GM21515 (cell line): ENCODE measurements around the gene GAB3.

ENCODE experiments used
- ATAC-seq: cut with Tn5 transposase; IDR thresholded peaks from one replicate; pipeline ENCODE4 v1.9.1; 2021; ENCODE audit not compliant: unreplicated experiment

Gene GAB3, protein sequence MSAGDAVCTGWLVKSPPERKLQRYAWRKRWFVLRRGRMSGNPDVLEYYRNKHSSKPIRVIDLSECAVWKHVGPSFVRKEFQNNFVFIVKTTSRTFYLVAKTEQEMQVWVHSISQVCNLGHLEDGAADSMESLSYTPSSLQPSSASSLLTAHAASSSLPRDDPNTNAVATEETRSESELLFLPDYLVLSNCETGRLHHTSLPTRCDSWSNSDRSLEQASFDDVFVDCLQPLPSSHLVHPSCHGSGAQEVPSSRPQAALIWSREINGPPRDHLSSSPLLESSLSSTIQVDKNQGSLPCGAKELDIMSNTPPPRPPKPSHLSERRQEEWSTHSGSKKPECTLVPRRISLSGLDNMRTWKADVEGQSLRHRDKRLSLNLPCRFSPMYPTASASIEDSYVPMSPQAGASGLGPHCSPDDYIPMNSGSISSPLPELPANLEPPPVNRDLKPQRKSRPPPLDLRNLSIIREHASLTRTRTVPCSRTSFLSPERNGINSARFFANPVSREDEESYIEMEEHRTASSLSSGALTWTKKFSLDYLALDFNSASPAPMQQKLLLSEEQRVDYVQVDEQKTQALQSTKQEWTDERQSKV

DNA sequence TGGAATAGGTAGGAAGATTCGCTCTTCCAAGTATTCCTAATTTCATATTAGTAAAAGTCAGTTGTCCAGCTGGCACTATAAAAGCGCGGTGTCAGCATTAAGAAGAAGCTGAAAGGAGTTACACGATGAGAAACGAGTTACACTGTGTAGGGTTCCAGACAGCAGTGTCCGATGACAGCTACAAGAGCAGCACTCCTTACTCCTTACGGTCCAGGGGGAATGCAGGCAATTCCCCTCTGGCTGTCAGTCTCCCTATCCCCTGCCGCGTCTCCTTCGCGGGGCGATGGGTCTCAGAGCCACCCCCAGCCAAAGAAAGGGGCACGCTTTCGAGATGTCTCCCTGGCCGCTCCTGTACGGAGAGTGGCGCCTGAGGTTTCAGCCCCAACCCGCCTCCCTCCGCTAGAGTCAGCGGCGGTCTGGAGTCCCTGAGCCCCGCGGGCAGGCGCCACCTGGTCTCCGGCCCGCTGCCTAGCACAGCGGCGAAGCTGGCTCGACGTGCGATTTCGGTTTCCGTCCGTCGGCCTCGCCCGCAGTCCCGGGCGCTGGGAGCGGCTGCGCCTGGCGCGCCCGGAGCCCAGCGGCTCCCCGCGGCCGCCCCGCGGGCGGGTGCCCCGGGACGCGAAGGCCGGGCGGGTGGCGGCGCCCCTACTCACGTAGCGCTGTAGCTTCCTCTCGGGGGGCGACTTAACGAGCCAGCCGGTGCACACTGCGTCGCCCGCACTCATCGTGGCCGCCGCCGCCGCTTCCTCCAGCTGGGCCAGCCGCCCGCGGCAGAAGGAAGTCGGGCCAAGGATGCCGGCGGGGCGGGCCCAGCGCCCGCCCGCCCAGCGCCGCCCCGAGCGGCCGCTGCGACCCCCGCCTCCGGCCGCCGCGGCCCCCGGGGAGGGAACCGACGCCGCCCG, at the start of gene GAB3:
TSS of gene GAB3 (minus strand) at position 777 of the 902 bp plus-strand sequence. CDS start at position 725, 52 bp downstream.
- peak; percentile 62 for ATAC-seq

DNA sequence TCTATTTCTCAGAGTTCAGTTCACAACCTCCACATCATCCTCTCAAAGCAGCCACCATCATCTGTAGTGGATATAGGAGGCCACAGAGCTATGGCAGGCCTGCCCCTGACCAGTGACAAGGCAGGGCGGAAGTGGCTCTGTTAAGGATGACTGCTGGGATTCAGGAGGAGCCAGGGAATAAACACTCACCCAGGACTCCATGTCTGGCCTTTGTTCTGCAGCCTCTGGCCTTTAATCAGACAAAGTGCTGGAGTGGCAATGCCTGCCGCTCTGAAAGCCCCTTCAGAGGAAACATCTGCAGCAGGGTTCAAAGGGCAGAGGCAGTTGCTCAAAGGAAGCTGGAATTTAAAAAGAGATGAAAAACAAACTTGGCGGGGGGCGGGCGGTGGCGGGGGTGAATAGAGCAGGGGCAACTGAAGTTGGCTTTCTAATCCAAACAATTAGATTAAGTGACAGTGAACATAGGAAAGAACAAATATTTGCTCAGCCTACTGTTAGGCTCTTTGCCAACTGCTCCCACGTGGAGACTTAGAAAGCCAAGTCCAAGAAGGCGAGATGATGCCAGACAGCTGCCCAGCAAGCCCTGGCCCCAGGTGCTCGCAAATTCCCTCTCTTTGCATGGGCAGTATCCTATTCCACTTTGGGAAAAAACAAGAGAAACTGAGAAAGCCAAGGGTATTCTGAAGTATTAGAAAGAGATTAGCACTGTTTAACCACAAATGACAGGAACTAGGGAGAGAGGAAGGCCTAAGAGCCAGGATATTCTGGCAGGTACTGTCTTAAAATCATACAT, 48.9 kb upstream of the GAB3 start:
- ATAC-seq: no peak

DNA sequence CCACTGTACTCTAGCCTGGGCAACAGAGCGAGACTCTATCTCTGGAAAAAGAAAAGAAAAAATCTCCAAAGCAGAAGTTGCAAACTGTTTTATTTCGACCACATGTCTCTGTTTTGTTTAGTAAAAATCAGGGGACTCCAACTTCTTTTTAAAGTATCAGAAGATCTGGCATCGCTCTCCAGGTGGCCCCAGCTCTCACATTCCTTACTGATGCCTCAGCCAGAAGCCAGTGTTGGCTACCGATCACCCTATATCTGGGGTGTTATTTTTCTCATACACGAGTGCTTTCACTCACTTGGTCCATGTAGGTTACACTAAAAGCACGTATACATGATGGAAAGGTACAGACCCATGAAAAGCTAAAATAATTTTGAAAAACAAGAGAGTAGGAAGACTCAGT, 46.1 kb upstream of the GAB3 start:
- no peak for ATAC-seq

DNA sequence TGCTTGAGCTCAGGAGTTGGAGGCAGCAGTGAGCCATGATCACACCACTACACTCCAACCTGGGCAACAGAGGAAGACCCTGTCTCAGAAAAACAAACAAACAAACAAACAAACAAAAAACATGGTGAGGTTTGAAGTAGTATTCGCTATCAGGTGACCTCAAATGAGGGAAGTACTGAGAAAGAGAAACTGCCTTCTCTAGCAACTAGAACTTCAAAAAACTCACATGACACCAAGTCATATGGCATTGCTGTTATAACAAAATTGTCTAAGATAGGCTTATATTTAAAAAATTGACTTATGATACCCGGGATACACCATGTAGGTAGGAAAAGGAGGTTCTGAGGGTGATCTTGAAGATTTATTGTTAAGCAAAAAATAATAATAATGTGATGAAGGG, 44.1 kb upstream of the GAB3 start:
- ATAC-seq: no peak

DNA sequence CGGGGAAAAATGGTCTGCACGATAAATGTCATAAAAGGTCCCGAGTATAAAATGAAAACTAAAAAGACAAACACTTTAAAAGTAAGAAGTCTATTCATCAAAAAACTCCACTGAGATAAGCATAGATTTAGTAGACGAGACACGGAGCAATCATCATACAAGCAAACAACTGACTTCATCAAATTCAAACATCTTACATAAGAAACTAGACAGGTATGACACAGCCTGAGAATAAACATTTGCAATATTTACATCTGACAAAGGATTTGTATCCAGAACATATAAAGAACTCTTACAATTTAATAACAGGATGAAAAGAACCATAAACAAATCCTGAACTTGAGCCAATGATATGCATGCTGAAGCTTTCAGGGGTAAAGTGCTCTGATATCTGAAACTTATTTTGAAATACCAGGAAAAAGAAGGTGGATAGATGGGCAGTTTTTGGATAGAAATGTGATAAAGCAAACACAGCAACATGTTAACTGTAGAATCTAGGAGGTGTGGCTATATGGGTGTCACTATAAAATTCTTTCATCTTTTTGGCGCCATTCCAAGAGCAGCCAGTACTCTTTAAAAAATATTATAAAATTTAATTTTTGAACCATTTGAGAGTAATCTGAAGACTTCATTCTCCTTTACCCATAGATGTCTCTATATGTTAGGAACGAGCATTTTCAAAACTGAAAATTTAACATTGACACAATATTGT, 42.4 kb upstream of the GAB3 start:
- ATAC-seq: no peak

DNA sequence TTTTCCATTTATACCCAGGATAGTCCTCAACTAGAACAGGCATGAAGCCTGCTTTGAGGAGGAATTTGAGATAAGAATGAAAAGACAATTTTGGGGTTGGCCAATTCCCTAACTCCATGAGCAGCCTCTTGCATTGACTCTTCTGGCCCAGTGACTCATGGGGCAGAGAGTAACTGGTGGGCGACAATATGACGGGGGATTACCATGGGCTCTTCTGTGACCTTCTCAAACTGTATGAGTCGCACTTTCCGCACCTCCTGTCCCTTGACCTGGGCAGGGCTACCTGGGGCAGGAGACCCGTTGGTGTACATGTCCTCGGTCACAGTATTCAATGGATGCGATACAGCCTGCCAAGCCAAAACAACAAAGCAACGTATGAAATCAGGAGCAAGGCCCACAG, 41.1 kb upstream of the GAB3 start:
- ATAC-seq: no peak

DNA sequence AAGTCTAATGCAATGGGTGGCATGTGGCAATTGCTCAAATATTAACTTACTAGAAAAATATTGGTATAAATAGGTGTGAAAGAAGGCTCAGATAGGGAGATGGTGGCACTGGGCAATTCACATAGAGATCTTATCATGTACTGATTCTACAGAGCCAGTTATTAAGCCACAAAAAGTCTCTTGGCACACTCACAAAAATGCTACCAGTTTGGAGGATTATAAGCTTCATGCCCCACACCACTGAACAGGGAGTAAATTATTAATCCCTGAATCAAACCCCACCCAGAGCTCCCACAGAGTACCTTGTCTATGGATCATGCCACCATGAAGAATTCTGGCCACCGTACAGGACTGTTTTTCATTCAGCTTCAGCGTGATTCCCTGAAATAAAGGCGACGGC, 40.6 kb upstream of the GAB3 start:
- no peak for ATAC-seq

DNA sequence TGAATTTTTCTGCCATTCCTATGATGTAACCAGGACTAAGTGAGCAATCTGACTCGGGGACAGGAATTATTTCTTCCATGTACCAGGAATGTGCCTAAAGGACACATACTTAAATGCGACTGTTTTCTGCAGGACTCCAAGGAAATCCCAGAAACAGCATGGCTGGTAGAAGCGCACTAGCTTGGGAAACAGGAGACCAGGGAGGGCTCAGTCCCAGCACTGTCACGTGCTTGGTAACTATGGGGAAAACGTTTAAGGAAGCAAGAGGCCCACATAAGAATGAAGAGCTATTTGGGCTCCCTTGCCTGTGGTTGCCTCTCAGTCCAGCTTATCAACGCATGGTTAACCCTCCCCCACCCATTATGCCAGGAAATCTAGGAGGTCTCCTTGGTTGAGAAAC, 34.8 kb upstream of the GAB3 start:
- ATAC-seq: no peak

DNA sequence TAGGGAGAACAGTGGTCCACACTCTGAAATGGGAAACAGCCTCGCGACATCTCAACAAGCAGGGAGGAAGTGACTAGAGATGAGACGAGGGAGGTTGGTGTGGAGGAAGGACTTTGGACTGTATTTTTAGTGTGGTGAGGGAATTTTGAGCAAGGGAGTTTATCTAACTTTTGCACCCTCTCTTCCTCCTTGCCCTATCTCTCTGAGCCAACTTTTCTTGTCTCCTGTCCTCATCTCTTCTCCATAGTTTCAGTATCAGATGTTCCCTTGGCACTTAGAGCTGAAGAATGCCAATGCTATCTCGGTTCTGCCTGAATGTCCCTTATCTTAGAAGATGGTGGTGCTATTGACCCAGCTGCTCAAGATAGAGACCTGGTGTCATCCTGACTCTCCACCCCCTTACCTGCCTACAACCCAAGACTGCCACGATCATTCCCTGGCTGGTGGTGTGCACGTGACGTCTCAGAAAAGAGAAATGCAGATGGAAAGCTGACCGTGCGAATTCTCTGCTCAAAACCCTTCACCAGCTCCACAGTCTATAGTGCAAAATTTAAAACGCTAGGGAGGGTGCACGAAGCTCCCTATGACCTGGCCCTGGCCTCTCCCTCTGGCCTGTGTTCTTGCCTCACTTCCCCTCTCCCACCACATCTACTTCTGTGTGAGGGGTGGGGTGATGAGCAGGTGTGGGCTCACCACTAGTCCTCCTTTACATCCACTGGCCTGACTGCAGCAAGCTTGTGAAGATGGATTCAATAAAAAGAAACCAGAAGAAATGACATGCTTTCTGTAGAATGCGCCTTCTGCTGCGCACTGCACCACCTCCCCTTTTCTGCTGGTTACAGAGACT, 33.5 kb upstream of the GAB3 start:
- no peak for ATAC-seq

DNA sequence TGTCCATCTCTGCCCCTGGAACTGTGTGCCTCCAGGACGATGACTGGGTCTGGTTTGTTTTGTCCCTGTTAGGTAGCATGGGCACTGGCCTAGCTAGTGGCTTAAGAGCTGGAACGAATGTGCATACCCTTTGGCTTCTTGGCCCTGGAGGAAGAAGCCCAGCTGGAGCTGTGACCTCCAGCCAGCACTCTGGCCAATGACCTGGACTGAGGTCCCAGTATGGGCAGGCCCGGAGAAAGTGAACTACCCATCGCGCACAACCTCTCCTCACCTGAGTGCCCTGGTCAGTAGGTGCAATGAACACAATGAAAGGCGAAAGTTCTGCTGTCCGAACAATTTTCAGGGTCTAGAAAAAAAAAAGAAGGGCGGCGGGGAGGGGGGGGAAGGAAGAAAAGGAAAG, 30.1 kb upstream of the GAB3 start:
- ATAC-seq: no peak

DNA sequence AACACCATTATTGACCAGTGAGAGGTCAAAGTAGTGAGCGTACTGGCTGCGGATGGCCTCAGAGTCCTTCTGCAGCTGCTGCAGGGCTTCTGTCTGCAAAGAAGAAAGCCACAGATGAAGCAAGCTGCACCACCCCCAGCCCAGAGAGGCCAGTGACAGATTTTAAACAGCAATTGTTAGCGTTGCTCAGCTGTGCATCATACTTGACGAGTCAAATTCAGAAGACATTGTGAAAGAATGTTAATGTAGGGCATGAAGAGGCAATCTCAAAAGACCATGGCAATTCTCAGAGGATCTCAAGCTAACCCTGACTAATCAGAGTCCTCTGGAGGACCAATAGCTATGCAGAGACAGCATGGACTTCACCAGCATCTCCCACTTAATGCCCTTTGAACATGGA, 28.4 kb upstream of the GAB3 start:
- ATAC-seq: no peak

DNA sequence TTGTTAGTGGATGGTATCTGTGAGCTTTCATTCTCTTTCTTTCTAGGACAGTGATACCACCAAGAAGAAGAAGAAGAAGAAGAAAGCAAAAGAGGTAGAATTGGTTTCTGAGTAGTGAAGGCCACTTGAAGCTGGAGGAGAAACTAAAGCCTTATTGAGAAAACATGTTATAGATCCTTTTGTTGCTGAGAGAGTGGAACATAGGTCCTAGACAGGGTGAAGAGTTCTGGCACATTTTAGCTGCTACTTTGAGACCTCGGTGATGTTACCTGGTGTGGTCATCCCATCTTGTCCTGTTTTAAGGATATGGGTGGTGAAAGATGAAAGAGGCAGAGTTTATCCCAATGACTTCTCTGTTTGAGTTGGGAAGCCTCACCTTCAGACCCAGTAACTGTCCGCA, 25.9 kb upstream of the GAB3 start:
- ATAC-seq: no peak

DNA sequence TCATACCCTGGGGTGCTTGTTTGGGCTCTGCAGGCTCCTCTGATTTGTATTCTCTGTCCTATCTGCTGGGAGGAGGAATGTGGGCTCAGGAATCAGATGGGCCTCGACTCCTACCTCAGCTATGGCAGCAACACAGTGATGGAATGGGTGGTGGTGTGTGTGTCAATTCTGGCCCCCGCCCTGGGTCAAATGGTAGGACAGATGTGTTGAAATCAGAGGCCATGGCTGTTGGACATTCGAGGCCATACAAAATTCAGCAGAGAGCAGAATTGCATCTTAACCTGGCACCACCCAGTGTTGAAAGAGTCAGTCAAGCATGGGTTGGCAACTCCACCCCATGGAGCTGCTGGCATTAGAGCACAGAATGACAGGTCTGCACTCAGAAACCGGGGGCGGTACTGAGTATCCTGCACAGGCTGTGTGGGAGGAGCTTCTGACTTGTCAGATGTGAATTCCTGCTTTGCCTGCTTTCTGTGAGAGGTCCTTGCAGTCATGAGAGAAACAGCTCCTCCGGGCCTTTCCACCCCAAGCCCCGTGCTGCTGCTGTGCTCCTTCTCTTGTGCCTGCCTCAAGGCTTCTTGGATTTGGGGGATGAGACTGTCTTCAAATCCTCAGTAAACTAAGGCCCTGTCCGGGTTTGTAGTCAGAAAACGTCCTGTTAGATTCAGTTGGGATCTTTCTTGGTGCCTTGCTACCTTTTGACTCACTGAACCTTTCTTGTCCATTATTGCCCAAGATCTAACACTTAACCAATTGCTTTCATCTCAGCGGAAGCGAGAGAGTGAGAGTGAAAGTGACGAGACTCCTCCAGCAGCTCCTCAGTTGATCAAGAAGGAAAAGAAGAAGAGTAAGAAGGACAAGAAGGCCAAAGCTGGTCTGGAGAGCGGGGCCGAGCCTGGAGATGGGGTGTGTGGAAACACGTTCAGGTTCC, 24.8 kb upstream of the GAB3 start:
- no peak for ATAC-seq

DNA sequence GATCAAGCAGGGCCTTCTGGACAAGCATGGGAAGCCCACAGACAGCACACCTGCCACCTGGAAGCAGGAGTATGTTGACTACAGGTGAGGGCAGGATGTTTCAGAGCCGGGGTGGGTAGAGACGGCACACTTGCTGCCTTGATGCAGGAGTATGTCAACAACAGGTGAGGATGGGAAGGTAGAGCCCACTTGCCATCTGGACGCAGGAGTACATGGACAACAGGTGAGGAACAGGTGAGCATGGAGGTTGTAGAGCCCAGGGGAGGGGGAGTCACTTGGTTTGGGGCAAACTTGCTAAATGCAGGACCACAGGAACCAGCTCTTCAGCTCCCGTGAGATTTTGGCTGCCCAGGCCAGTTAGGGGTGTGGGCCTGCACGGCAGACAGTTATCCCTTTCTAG, 23.7 kb upstream of the GAB3 start:
- no peak for ATAC-seq

DNA sequence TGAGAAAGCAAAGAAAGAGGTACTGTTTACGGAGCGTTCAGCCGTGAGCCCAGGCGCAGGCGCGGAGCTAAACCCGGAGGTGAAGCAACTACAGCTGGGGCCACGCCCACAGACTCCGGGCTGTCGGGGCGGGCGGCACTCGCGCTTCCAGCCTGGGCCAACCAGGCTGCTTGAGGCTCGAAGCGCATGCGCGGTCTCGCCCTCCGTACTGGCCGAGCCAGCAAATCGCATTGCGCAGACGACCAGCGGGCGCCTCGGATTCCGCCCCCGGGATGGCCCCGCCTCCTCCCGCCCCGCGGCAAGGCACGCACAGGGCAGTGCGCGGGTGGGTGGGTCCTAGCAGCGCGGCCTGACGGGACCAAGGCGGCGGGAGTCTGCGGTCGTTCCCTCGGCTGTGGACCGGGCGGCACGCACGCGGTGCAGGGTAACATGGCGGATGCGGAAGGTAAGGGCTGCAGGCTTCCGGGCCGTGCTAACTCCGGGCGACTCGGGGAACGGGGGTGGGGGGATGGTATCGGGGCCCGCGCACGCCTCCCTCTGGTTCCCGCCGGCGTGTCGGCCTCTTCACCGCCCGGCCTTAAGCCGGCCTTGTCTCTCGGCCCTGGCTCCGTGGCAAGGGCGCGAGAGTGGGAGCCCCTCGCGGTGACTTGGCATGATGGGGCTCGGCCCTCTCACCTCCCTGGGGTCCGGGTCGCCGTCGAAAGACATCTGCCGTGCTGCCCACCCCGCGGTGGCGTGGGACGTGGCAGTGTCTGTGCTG, 11.8 kb upstream of the GAB3 start, which contains the start of gene DKC1:
TSS of gene DKC1 (plus strand) at position 328 of the 760 bp plus-strand sequence. CDS start at position 430, 102 bp downstream.
- peak; percentile 90 for ATAC-seq

DNA sequence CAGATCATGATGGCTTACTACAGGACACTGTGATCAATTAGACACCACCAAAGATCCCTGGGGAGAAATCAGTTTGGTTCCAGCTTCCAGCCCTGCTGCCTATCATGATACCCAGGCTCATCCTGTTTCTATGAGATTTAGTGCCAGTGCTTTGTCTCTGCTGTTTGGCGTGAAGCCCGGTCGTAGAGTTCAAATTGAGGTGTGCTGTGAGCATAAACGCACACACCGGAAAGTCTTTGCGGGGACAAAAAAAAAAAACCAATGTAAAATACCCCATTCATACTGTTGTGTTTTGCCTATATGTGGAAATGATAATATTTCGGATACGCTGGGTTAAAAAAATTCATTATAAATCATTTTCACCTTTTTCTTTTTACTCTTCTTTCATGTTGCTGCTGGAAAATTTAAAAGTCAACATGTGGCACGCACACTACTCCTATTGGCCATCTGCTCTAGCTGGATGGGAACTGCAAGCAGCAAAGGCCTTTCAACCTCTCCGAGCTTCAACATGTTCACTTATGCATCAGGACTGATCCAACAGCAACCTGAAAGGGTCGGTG, 11.2 kb upstream of the GAB3 start:
- ATAC-seq: no peak

DNA sequence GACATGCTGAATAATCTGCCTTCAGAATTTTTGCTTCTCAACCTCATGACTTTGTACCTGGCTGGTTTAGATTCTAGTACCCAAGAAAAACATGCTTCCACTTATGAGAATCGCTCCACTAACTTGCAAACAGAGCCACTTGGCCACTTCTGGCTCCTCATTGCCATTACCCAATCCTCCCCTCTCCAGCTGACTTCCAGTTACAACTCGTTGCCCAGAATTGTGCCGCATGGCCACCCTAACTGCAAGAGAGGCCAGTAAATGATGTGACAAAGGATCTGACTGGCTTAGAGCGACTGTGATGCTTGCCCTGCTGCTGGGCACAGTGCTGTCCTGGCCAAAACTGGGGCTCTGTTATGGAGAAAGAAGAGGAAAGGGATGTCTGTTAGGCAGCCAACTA, 7.8 kb upstream of the GAB3 start:
- no peak for ATAC-seq
